Lower leg skin (tissue), 4 donors: Measurements from ENCODE around the gene EPHA4. TPM values are rescaled to one million over a fixed set of nuclear protein-coding genes. Genes with fewer than 3 reads are reported as not detected.

Experiments used
- DNase-seq, 2 donors: peaks; one replicate each; pipeline ENCODE4 v3.0.0-alpha.2; 2019; ENCODE audit warnings: low spot score in 2 of 2
- H3K4me3 ChIP-seq: fragments of 200-600 bp; sonication (generic); 2 replicates; pipeline ENCODE4 v1.5.1; 2017; ENCODE audit warnings: mild to moderate bottlenecking, low read depth; ENCODE audit not compliant: poor library complexity, severe bottlenecking
- CTCF ChIP-seq, 3 donors: fragments of 450-650 bp; IDR thresholded peaks; one replicate each; pipeline ENCODE4 v1.5.1; 2016; ENCODE audit warnings: antibody characterized with exemption in 3 of 3, mild to moderate bottlenecking in 3 of 3, moderate library complexity in 2 of 3
- POLR2A ChIP-seq, 2 donors: fragments of 450-650 bp; IDR thresholded peaks; one replicate each; pipeline ENCODE4 v1.6.1; 2016 to 2017; ENCODE audit warnings: antibody characterized with exemption in 2 of 2, mild to moderate bottlenecking in 1 of 2, moderate library complexity in 1 of 2
- WGBS, 2 donors: methylation state at CpG; one replicate each; pipeline ENCODE4 v1.1.5; 2018; 5-methylcytosine and 5-hydroxymethylcytosine counted together
- intact Hi-C: fragments of 100-400 bp; cut with DNase I; formaldehyde crosslinking; loops from one replicate; pipeline ENCODE4 v1.15.0; 2023; ENCODE audit warnings: low total_unique reads
- total RNA-seq, 4 donors: library from RNA; depleted of rRNA; stranded (reverse); fragments of >200 nt; gene quantifications; one replicate each; pipeline ENCODE4 v1.1.0, GENCODE V29; 2016

EPHA4 gene
- total RNA-seq, 4 donors from 2014 or later = 35.2 to 63.1 (median 53.7) TPM

GRCh38 chr2:221385716-221386115 lies 186.4 kb downstream of the EPHA4 start:
- H3K4me3 ChIP-seq = no peak overlapping the region
- TF ChIP-seq CTCF (IDR thresholded peaks at IDR 0.05) (no peak), POLR2A (IDR thresholded peaks at IDR 0.05) (no peak)
- intact Hi-C loops = no loop called here
- WGBS, 2 donors = 91 to 93% methylated on average over 1 of the region's 1 CpG
- no peak for DNase-seq

GRCh38 chr2:221381928-221382488 lies 190.1 kb downstream of the EPHA4 start:
- no peak overlapping the region for H3K4me3 ChIP-seq
- intact Hi-C loops = no loop called here
- WGBS, 2 donors = 81 to 100% methylated on average over 1 of the region's 1 CpG
- TF ChIP-seq POLR2A (IDR thresholded peaks at IDR 0.05) = no peak
- no peak for TF ChIP-seq CTCF (IDR thresholded peaks at IDR 0.05)
- DNase-seq = no peak

GRCh38 chr2:221380686-221381085 lies 191.4 kb downstream of the EPHA4 start:
- DNase-seq = no peak
- TF ChIP-seq CTCF (IDR thresholded peaks at IDR 0.05) (no peak), POLR2A (IDR thresholded peaks at IDR 0.05) (no peak)
- H3K4me3 ChIP-seq = no peak overlapping the region
- intact Hi-C loops = no loop called here

GRCh38 chr2:221380062-221380461 lies 192.0 kb downstream of the EPHA4 start:
- no peak overlapping the region for H3K4me3 ChIP-seq
- WGBS, 2 donors = 86 to 87% methylated on average over 5 of the region's 5 CpGs
- intact Hi-C loops = no loop called here
- TF ChIP-seq CTCF (IDR thresholded peaks at IDR 0.05) (no peak), POLR2A (IDR thresholded peaks at IDR 0.05) (no peak)
- DNase-seq = no peak

- 70 to 79% methylated on average over 2 of the region's 2 CpGs for WGBS, 2 donors
- no peak for TF ChIP-seq POLR2A (IDR thresholded peaks at IDR 0.05)
- TF ChIP-seq CTCF (IDR thresholded peaks at IDR 0.05) = no peak
- no peak overlapping the region for H3K4me3 ChIP-seq
- intact Hi-C loops = no loop called here
- DNase-seq = no peak
These were observed 194.5 kb downstream of the EPHA4 start for GRCh38 chr2:221377597-221377996.

GRCh38 chr2:221377066-221377465 lies 195.0 kb downstream of the EPHA4 start:
- intact Hi-C loops = no loop called here
- DNase-seq = no peak
- no peak for TF ChIP-seq POLR2A (IDR thresholded peaks at IDR 0.05)
- TF ChIP-seq CTCF (IDR thresholded peaks at IDR 0.05) = no peak
- H3K4me3 ChIP-seq = no peak overlapping the region
- 55 to 78% methylated on average over 2 of the region's 2 CpGs for WGBS, 2 donors
